HL-60 (cell line): ENCODE results near the gene SH3RF3.

Source experiments
- DNase-seq, 2 experiments: peaks; one replicate each; pipeline ENCODE4 v3.0.0-alpha.2; 2010 to 2020; ENCODE audit warnings: low read depth in 1 of 2, low spot score in 1 of 2
- H3K27ac ChIP-seq: fragments of 250-450 bp; sonication (Bioruptor Pico); replicated peaks from 2 replicates; pipeline ENCODE4 v1.5.1; 2020; ENCODE audit warnings: mild to moderate bottlenecking, moderate library complexity
- H3K27me3 ChIP-seq: fragments of 250-450 bp; sonication (Bioruptor Pico); 2 replicates; pipeline ENCODE4 v1.5.1; 2021; ENCODE audit warnings: mild to moderate bottlenecking, moderate library complexity; ENCODE audit not compliant: insufficient read depth, poor library complexity, severe bottlenecking
- H3K4me3 ChIP-seq: replicated peaks from 2 replicates; pipeline ENCODE4 v1.5.1; 2011; ENCODE audit warnings: mild to moderate bottlenecking, control low read depth, low read length; ENCODE audit not compliant: insufficient read depth
- GABPA ChIP-seq: IDR thresholded peaks from 2 replicates; pipeline ENCODE4 v1.6.1; 2012; ENCODE audit warnings: low read depth
- POLR2AphosphoS5 ChIP-seq: IDR thresholded peaks from 2 replicates; pipeline ENCODE4 v1.6.1; 2012; ENCODE audit warnings: low read depth
- SPI1 ChIP-seq: IDR thresholded peaks from 2 replicates; pipeline ENCODE4 v1.6.1; 2012; ENCODE audit warnings: low read depth, mild to moderate bottlenecking, borderline replicate concordance
- TF ChIP-seq, protein P1 (sequence below): IDR thresholded peaks from 2 replicates; pipeline ENCODE4 v1.6.1; 2012; ENCODE audit warnings: low read depth; ENCODE audit not compliant: insufficient replicate concordance
- TF ChIP-seq, protein P2 (sequence below): IDR thresholded peaks from one replicate; pipeline ENCODE4 v1.5.1; 2011; ENCODE audit warnings: low read length, control low read depth, inconsistent platforms; ENCODE audit not compliant: insufficient read depth

The SH3RF3 gene

DNA sequence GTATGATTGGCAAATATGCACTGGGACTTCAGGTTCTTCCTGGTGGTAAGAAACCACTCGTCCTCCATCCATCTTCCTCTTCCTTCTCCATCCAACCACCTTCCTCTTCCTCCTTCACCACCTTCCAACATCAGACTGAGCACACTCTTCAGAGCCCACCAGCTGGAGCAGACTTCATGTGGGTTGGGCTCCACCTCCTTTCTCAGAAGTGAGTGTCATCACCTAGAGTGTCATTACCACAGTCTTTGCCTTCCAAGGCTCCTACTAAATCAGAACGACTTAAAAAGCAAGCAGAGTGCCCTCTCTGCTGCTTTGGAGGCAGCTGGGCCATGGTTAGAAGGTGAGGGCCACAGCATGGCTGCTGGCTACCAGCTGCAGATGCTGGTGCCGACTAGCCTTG lies 171.6 kb downstream of the SH3RF3 start:
- Histone ChIP-seq H3K4me3 (no peak overlapping the region), H3K27me3 (no peaks in the 10 kb centered on the region), H3K27ac (no peak overlapping the region)
- TF ChIP-seq, protein P1, sequence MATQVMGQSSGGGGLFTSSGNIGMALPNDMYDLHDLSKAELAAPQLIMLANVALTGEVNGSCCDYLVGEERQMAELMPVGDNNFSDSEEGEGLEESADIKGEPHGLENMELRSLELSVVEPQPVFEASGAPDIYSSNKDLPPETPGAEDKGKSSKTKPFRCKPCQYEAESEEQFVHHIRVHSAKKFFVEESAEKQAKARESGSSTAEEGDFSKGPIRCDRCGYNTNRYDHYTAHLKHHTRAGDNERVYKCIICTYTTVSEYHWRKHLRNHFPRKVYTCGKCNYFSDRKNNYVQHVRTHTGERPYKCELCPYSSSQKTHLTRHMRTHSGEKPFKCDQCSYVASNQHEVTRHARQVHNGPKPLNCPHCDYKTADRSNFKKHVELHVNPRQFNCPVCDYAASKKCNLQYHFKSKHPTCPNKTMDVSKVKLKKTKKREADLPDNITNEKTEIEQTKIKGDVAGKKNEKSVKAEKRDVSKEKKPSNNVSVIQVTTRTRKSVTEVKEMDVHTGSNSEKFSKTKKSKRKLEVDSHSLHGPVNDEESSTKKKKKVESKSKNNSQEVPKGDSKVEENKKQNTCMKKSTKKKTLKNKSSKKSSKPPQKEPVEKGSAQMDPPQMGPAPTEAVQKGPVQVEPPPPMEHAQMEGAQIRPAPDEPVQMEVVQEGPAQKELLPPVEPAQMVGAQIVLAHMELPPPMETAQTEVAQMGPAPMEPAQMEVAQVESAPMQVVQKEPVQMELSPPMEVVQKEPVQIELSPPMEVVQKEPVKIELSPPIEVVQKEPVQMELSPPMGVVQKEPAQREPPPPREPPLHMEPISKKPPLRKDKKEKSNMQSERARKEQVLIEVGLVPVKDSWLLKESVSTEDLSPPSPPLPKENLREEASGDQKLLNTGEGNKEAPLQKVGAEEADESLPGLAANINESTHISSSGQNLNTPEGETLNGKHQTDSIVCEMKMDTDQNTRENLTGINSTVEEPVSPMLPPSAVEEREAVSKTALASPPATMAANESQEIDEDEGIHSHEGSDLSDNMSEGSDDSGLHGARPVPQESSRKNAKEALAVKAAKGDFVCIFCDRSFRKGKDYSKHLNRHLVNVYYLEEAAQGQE, result no peak
- TF ChIP-seq SPI1, result no peak
- TF ChIP-seq, protein P2, sequence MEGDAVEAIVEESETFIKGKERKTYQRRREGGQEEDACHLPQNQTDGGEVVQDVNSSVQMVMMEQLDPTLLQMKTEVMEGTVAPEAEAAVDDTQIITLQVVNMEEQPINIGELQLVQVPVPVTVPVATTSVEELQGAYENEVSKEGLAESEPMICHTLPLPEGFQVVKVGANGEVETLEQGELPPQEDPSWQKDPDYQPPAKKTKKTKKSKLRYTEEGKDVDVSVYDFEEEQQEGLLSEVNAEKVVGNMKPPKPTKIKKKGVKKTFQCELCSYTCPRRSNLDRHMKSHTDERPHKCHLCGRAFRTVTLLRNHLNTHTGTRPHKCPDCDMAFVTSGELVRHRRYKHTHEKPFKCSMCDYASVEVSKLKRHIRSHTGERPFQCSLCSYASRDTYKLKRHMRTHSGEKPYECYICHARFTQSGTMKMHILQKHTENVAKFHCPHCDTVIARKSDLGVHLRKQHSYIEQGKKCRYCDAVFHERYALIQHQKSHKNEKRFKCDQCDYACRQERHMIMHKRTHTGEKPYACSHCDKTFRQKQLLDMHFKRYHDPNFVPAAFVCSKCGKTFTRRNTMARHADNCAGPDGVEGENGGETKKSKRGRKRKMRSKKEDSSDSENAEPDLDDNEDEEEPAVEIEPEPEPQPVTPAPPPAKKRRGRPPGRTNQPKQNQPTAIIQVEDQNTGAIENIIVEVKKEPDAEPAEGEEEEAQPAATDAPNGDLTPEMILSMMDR, result no peak
- no peak for TF ChIP-seq POLR2AphosphoS5
- TF ChIP-seq GABPA, result no peak
- DNase-seq, result no peak

DNA sequence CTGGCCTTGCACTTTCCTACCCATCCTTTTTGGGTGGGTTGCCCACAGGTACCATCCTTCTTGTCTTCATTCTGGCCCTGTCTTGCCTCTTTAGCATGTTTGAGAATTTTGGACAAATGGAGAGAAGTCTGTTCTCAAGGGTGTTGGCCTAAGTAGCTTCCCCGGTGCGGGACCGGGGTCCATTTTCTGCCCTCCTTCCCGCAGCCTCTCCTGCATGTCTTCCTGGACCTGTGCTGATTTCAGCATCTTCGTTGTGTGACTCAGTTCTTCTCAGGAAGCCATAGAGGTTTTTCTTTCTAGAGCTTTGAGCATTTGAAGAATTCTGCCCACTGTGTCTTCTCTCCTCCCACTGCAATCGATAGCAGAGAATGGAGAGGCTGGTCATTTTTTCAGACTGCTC lies 172.7 kb downstream of the SH3RF3 start:
- no peak overlapping the region for H3K4me3 ChIP-seq
- H3K27me3 ChIP-seq, result no peaks in the 10 kb centered on the region
- no peak for DNase-seq
- TF ChIP-seq, protein P1, result no peak
- TF ChIP-seq SPI1 (no peak), GABPA (no peak)
- TF ChIP-seq, protein P2, result no peak
- no peak overlapping the region for H3K27ac ChIP-seq

DNA sequence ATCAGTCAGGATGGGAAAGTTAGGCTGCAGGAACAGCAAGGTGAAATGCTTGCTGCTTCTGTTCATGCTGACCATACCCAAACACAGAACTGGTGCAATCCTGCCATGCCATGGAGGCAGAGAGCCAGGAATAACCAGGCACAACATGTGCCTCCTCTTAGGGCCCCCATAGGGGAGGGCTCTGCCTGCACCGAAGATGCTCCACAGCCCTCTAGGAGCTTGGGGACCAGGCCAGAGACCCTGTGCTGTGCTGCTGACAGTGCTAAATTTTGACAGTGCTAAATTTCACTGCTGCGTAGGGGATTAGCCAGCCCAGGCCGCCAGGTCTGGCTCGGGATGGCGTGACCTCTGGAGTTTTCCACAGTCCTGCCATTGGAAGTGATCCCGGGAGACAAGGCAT lies 173.3 kb downstream of the SH3RF3 start:
- no peak overlapping the region for H3K4me3 ChIP-seq
- TF ChIP-seq, protein P1, result no peak
- TF ChIP-seq POLR2AphosphoS5, result no peak
- H3K27me3 ChIP-seq, result no peaks in the 10 kb centered on the region
- DNase-seq, result no peak
- no peak overlapping the region for H3K27ac ChIP-seq

DNA sequence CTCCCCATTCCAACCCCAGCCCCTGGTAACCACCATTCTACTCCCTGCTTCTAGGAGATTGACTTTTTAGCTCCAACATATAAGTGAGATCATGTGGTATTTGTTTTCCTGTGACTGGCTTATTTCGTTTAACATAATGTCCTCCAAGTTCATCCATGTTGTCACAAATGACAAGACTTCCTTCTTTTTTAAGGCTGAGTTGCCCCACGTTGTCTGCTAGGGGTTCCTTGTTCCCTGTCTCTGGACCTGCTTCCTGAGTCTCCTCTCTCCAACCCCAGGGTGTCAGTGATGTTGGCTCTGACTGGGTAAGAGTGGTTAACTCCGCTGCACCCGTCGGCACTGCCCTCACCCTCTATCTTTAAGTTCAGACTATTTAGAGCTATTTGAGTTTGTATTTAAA lies 175.2 kb downstream of the SH3RF3 start:
- TF ChIP-seq POLR2AphosphoS5 (no peak), GABPA (no peak), SPI1 (peak; percentile 73; the same call in 1 of the 2 replicates)
- TF ChIP-seq, protein P1, result no peak
- TF ChIP-seq, protein P2, result no peak
- Histone ChIP-seq H3K27me3 (no peaks in the 10 kb centered on the region), H3K27ac (no peak overlapping the region), H3K4me3 (no peak overlapping the region)
- DNase-seq, result peak in 1 of 2 experiments; percentile 29
